SH-SY5Y (cell line): Measurements from ENCODE around the gene PARP4.

ENCODE experiments used
- GATA2 ChIP-seq: IDR thresholded peaks from 2 replicates; pipeline ENCODE4 v1.6.1; 2011; ENCODE audit warnings: mild to moderate bottlenecking, low read depth, low read length
- GATA3 ChIP-seq: IDR thresholded peaks from 2 replicates; pipeline ENCODE4 v1.6.1; 2011; ENCODE audit warnings: low read depth, mild to moderate bottlenecking, low read length, moderate library complexity

- TF ChIP-seq GATA3 (no peak), GATA2 (no peak)
These were observed 123.1 kb downstream of the PARP4 start for GRCh38 chr13:24389506-24389905.
